DND-41 (cell line): ENCODE results near the gene SMPX.

ENCODE experiments used
- CTCF ChIP-seq: IDR thresholded peaks from 2 replicates; pipeline ENCODE4 v1.5.1; 2012; ENCODE audit warnings: borderline replicate concordance, low read length, moderate library complexity, mild to moderate bottlenecking; ENCODE audit not compliant: poor library complexity, severe bottlenecking; ENCODE audit errors: extremely low read depth
- EZH2 ChIP-seq: IDR thresholded peaks from 3 replicates; pipeline ENCODE4 v1.6.1; 2012; ENCODE audit warnings: borderline replicate concordance, low read depth, mild to moderate bottlenecking, moderate library complexity, low read length, inconsistent platforms; ENCODE audit not compliant: severe bottlenecking

GRCh38 chrX:21735038-21735767 lies 22.7 kb downstream of the SMPX start:
- TF ChIP-seq CTCF (no peak), EZH2 (no peak)
